Endodermal cell (in vitro differentiated cells): ENCODE measurements around the gene ACTN4. TPM values are rescaled to one million over a fixed set of nuclear protein-coding genes. Genes with fewer than 3 reads are reported as not detected.

Source experiments
- DNase-seq: peaks from one replicate; pipeline ENCODE4 v3.0.0-alpha.2; 2017
- H3K27ac ChIP-seq: 2 replicates; pipeline ENCODE4 v1.5.1; 2013; ENCODE audit warnings: mild to moderate bottlenecking, low read depth, low read length, moderate library complexity
- H3K27me3 ChIP-seq: 2 replicates; pipeline ENCODE4 v1.6.1; 2013; ENCODE audit warnings: mild to moderate bottlenecking, low read length, moderate library complexity; ENCODE audit not compliant: insufficient read depth, control insufficient read depth, poor library complexity, severe bottlenecking
- H3K36me3 ChIP-seq: 2 replicates; pipeline ENCODE4 v1.7.0; 2013; ENCODE audit warnings: mild to moderate bottlenecking, low read length, moderate library complexity; ENCODE audit not compliant: control insufficient read depth, insufficient read depth
- H3K4me1 ChIP-seq: one replicate; pipeline ENCODE4 v1.7.0; 2013; ENCODE audit warnings: low read length; ENCODE audit not compliant: control insufficient read depth, insufficient read depth
- H3K4me3 ChIP-seq: 2 replicates; pipeline ENCODE4 v1.5.1; 2013; ENCODE audit warnings: mild to moderate bottlenecking, low read length, moderate library complexity
- H3K9ac ChIP-seq: 2 replicates; pipeline ENCODE4 v1.6.1; 2013; ENCODE audit warnings: mild to moderate bottlenecking, low read length, moderate library complexity; ENCODE audit not compliant: poor library complexity, severe bottlenecking; ENCODE audit errors: extremely low read depth
- H3K9me3 ChIP-seq: 2 replicates; pipeline ENCODE4 v1.6.1; 2013; ENCODE audit warnings: mild to moderate bottlenecking, low read length, moderate library complexity; ENCODE audit not compliant: control insufficient read depth
- H3K27ac Mint-ChIP-seq: 2 replicates; pipeline ENCODE4 v1.8.0; 2020; ENCODE audit warnings: mixed read lengths
- H3K27me3 Mint-ChIP-seq: 2 replicates; pipeline ENCODE4 v1.8.0; 2021; ENCODE audit warnings: mild to moderate bottlenecking, mixed read lengths; ENCODE audit not compliant: insufficient read depth
- H3K36me3 Mint-ChIP-seq: 2 replicates; pipeline ENCODE4 v1.8.0; 2020; ENCODE audit warnings: low read depth, mixed read lengths
- H3K4me1 Mint-ChIP-seq: 2 replicates; pipeline ENCODE4 v1.8.0; 2020; ENCODE audit warnings: mixed read lengths
- H3K4me3 Mint-ChIP-seq: 2 replicates; pipeline ENCODE4 v1.8.0; 2020; ENCODE audit warnings: mild to moderate bottlenecking, moderate library complexity, mixed read lengths
- H3K9me3 Mint-ChIP-seq: 2 replicates; pipeline ENCODE4 v1.8.0; 2020; ENCODE audit warnings: mild to moderate bottlenecking, mixed read lengths
- WGBS, 2 experiments: methylation state at CpG; one replicate each; pipeline versions ENCODE4 v1.1.5 to v1.1.7; 2013; ENCODE audit warnings: missing lambda C conversion rate in 2 of 2, mixed read lengths in 1 of 2; ENCODE audit not compliant: insufficient coverage in 1 of 2, insufficient read length in 1 of 2; 5-methylcytosine and 5-hydroxymethylcytosine counted together
- total RNA-seq, 2 donors: library from RNA; stranded (reverse); fragmentation: NEBNext Ultra II Directional in 1 of 2; extraction: Animal tissue kit (Norgen Biotek cat#: 25700) in 1 of 2; gene quantifications; 2 replicates in 1 of 2; 3 replicates in 1 of 2; pipeline ENCODE4 v1.2.1, GENCODE V29; 2021
- TF ChIP-seq, protein P1 (sequence below): fragments of 200-600 bp; sonication (generic); conservative IDR thresholded peaks from 2 replicates; pipeline ENCODE4 v1.5.0; 2021; ENCODE audit warnings: antibody characterized with exemption, mild to moderate bottlenecking

ACTN4 gene
- total RNA-seq, 2 donors from 2014 or later: 378 to 437 TPM

- Mint-ChIP-seq H3K4me1 (peaks cover 68% of the 10 kb centered on the region), H3K4me3 (no peak overlapping the region), H3K27ac (peak overlapping the region; percentile 35), H3K36me3 (peaks cover 26% of the 10 kb centered on the region), H3K27me3 (no peaks in the 10 kb centered on the region), H3K9me3 (no peaks in the 10 kb centered on the region)
- Histone ChIP-seq H3K27ac (peak overlapping the region; percentile 11), H3K9me3 (no peaks in the 10 kb centered on the region), H3K4me1 (peaks cover 46% of the 10 kb centered on the region), H3K36me3 (peaks cover 35% of the 10 kb centered on the region), H3K9ac (no peak overlapping the region), H3K27me3 (no peaks in the 10 kb centered on the region), H3K4me3 (no peak overlapping the region)
- WGBS, 2 experiments: 89 to 90% methylated on average over 15 to 19 of the region's 19 CpGs
- DNase-seq: no peak
- TF ChIP-seq, protein P1, sequence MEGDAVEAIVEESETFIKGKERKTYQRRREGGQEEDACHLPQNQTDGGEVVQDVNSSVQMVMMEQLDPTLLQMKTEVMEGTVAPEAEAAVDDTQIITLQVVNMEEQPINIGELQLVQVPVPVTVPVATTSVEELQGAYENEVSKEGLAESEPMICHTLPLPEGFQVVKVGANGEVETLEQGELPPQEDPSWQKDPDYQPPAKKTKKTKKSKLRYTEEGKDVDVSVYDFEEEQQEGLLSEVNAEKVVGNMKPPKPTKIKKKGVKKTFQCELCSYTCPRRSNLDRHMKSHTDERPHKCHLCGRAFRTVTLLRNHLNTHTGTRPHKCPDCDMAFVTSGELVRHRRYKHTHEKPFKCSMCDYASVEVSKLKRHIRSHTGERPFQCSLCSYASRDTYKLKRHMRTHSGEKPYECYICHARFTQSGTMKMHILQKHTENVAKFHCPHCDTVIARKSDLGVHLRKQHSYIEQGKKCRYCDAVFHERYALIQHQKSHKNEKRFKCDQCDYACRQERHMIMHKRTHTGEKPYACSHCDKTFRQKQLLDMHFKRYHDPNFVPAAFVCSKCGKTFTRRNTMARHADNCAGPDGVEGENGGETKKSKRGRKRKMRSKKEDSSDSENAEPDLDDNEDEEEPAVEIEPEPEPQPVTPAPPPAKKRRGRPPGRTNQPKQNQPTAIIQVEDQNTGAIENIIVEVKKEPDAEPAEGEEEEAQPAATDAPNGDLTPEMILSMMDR: no peak
Observed at GRCh38 chr19:38663957-38664502, 16.6 kb downstream of the ACTN4 start.

DNA sequence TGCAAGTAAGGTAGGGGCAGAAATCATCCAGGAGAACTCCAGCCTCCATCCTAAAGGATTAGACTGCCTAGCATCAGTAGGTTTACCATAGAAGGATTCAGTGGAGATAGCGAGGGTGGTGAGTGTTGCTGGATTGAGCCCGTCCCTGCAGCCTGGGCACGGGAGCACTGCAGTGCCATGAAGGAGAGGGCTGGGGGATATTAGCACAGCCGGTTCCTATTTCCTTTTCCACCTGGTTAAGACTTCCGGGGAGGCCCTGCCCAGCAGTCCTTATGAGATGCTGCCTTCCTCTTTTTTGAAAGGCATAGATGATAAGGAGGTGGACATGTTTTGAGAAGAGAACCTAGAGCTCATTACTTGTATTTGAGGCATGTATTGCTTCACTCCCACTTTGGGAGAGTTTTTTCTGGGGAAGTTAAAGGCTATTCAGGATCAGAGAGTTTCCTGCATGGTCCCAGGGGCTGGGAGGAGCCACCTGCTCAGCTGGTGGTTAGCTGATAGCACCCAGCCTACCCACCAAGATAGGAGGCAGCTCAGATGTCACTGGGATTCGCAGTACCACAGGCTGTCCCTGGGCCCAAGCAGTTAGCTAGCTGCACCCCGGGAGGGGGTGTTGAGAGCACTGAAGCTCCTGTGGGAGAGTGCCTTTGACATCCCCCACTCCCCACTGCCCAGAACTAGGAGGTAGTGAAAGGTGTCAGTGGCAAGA, 17.2 kb downstream of the ACTN4 start:
- H3K27ac Mint-ChIP-seq: peak overlapping the region; percentile 35

GRCh38 chr19:38665219-38665931, 17.9 kb downstream of the ACTN4 start:
- 55 to 71% methylated on average over 8 to 13 of the region's 13 CpGs for WGBS, 2 experiments
- peaks cover 78% of the 10 kb centered on the region for H3K4me1 Mint-ChIP-seq
- Histone ChIP-seq H3K9me3 (no peaks in the 10 kb centered on the region), H3K4me1 (peaks cover 54% of the 10 kb centered on the region), H3K36me3 (peaks cover 25% of the 10 kb centered on the region), H3K4me3 (peak overlapping the region; percentile 51), H3K27me3 (no peaks in the 10 kb centered on the region), H3K9ac (peak overlapping the region; percentile 45), H3K27ac (peak overlapping the region; percentile 86)
- H3K9me3 Mint-ChIP-seq: no peaks in the 10 kb centered on the region
- H3K36me3 Mint-ChIP-seq: peaks cover 26% of the 10 kb centered on the region
- TF ChIP-seq, protein P1: no peak
- no peaks in the 10 kb centered on the region for H3K27me3 Mint-ChIP-seq
- no peak for DNase-seq
- peak overlapping the region; percentile 85 for H3K27ac Mint-ChIP-seq
- H3K4me3 Mint-ChIP-seq: no peak overlapping the region

More for the DNA sequence above, 17.2 kb downstream of the ACTN4 start:
- H3K9me3 ChIP-seq: no peaks in the 10 kb centered on the region
- H3K4me1 ChIP-seq: peaks cover 47% of the 10 kb centered on the region
- Mint-ChIP-seq H3K36me3 (peaks cover 26% of the 10 kb centered on the region), H3K4me1 (peaks cover 71% of the 10 kb centered on the region), H3K27me3 (no peaks in the 10 kb centered on the region), H3K4me3 (no peak overlapping the region), H3K9me3 (no peaks in the 10 kb centered on the region)
- no peak overlapping the region for H3K9ac ChIP-seq
- no peaks in the 10 kb centered on the region for H3K27me3 ChIP-seq
- peak; percentile 74 for DNase-seq
- H3K27ac ChIP-seq: peak overlapping the region; percentile 4
- H3K36me3 ChIP-seq: peaks cover 30% of the 10 kb centered on the region
- no peak overlapping the region for H3K4me3 ChIP-seq
- WGBS, 2 experiments: 61 to 87% methylated on average over 5 to 7 of the region's 7 CpGs
- TF ChIP-seq, protein P1: no peak
